SK-MEL-5 (cell line): ENCODE measurements around the gene P3R3URF. TPM values are rescaled to one million over a fixed set of nuclear protein-coding genes. Genes with fewer than 3 reads are reported as not detected.

ENCODE experiments used
- DNase-seq: peaks from one replicate; pipeline ENCODE4 v3.0.0-alpha.2; 2016; ENCODE audit warnings: low read depth, low spot score
- in situ Hi-C: cut with HindIII; loops from 2 replicates; pipeline ENCODE4 v1.10.0; 2016; ENCODE audit warnings: low sequenced_read_pairs, high pct_unique_total_duplicates, low pct_unique_long_range_greater_than_20kb
- total RNA-seq: library from RNA; depleted of rRNA; stranded (reverse); fragments of >200 nt; shearing (Covaris generic); gene quantifications from 2 replicates; pipeline ENCODE4 v1.2.3, GENCODE V29; 2014

The P3R3URF gene
- total RNA-seq, 1 experiment from 2014 or later, result not detected

- DNase-seq, result no peak
- in situ Hi-C loops, result no loop called here
These were observed 18.4 kb downstream of the P3R3URF start for GRCh38 chr1:46157916-46158311.

- in situ Hi-C loops, result no loop called here
- DNase-seq, result no peak
These were observed 22.6 kb downstream of the P3R3URF start for GRCh38 chr1:46153732-46154131.

GRCh38 chr1:46153228-46153627, 23.1 kb downstream of the P3R3URF start:
- DNase-seq, result no peak
- in situ Hi-C loops, result no loop called here

GRCh38 chr1:46152016-46152415, 24.3 kb downstream of the P3R3URF start:
- in situ Hi-C loops, result no loop called here
- DNase-seq, result no peak

- no peak for DNase-seq
- in situ Hi-C loops, result no loop called here
These were observed 26.2 kb downstream of the P3R3URF start for GRCh38 chr1:46150085-46150484.

GRCh38 chr1:46148318-46148717, 28.0 kb downstream of the P3R3URF start:
- in situ Hi-C loops, result no loop called here

GRCh38 chr1:46137916-46138315, 38.4 kb downstream of the P3R3URF start:
- in situ Hi-C loops, result no loop called here
- DNase-seq, result no peak

More at GRCh38 chr1:46148318-46148717, 28.0 kb downstream of the P3R3URF start:
- DNase-seq, result no peak

GRCh38 chr1:46136711-46137110, 39.6 kb downstream of the P3R3URF start:
- DNase-seq, result no peak
- in situ Hi-C loops, result no loop called here

- DNase-seq, result no peak
- in situ Hi-C loops, result no loop called here
These were observed 41.5 kb downstream of the P3R3URF start for GRCh38 chr1:46134660-46135331.

- no peak for DNase-seq
- in situ Hi-C loops, result no loop called here
These were observed 42.4 kb downstream of the P3R3URF start for GRCh38 chr1:46133781-46134350.

GRCh38 chr1:46133181-46133658, 43.1 kb downstream of the P3R3URF start:
- in situ Hi-C loops, result no loop called here
- no peak for DNase-seq

GRCh38 chr1:46132529-46133180, 43.6 kb downstream of the P3R3URF start, which contains the start of gene PIK3R3:
Gene PIK3R3 (minus strand): TSS chr1:46132629. CDS start chr1:46131952, 677 bp downstream.
- peak; percentile 97 for DNase-seq
- in situ Hi-C loops, result no loop called here

- in situ Hi-C loops, result no loop called here
- DNase-seq, result peak; percentile 39
These were observed 44.4 kb downstream of the P3R3URF start for GRCh38 chr1:46131712-46132528.

GRCh38 chr1:46131093-46131492, 45.2 kb downstream of the P3R3URF start:
- in situ Hi-C loops, result no loop called here
- no peak for DNase-seq

GRCh38 chr1:46130606-46131005, 45.7 kb downstream of the P3R3URF start:
- in situ Hi-C loops, result no loop called here
- DNase-seq, result no peak

- no peak for DNase-seq
- in situ Hi-C loops, result no loop called here
These were observed 46.2 kb downstream of the P3R3URF start for GRCh38 chr1:46130121-46130520.

- in situ Hi-C loops, result no loop called here
- DNase-seq, result peak; percentile 44
These were observed 47.9 kb downstream of the P3R3URF start for GRCh38 chr1:46128344-46128743.
